CD14-positive monocyte (primary cell): Measurements from ENCODE around the gene TXLNA. TPM values are rescaled to one million over a fixed set of nuclear protein-coding genes. Genes with fewer than 3 reads are reported as not detected.
A peak's percentile ranks its signal among the peaks of the same experiment; 100 is the strongest.

ENCODE experiments used
- DNase-seq, 3 donors: peaks; one replicate each; pipeline ENCODE4 v3.0.0-alpha.2; 2011 to 2022
- H2AFZ ChIP-seq: 2 replicates; pipeline ENCODE4 v1.6.0; 2012; ENCODE audit warnings: mild to moderate bottlenecking, low read depth, low read length, inconsistent platforms; ENCODE audit not compliant: insufficient read depth, poor library complexity, severe bottlenecking
- H3K27ac ChIP-seq, 2 donors: 1 replicate in 1 of 2; 2 replicates in 1 of 2; pipeline ENCODE4 v1.5.1; 2012 to 2013; ENCODE audit warnings: low read length in 2 of 2, control low read depth in 1 of 2, inconsistent platforms in 1 of 2, low read depth in 1 of 2, mild to moderate bottlenecking in 1 of 2
- H3K27me3 ChIP-seq, 2 donors: one replicate each; pipeline versions ENCODE4 v1.6.0 to v1.6.1; 2011 to 2013; ENCODE audit warnings: low read length in 2 of 2; ENCODE audit not compliant: control insufficient read depth in 2 of 2, insufficient read depth in 2 of 2
- H3K36me3 ChIP-seq, 2 donors: replicated peaks in 1 of 2; 1 replicate in 1 of 2; 2 replicates in 1 of 2; pipeline versions ENCODE4 v1.5.1 to v1.6.1; 2012 to 2013; ENCODE audit warnings: low read length in 2 of 2, control low read depth in 1 of 2, inconsistent platforms in 1 of 2, mild to moderate bottlenecking in 1 of 2; ENCODE audit not compliant: insufficient read depth in 2 of 2, control insufficient read depth in 1 of 2
- H3K4me1 ChIP-seq, 2 donors: 1 replicate in 1 of 2; 2 replicates in 1 of 2; pipeline versions ENCODE4 v1.5.1 to v1.6.1; 2012 to 2013; ENCODE audit warnings: low read length in 2 of 2, control low read depth in 1 of 2, inconsistent platforms in 1 of 2, mild to moderate bottlenecking in 1 of 2, moderate library complexity in 1 of 2; ENCODE audit not compliant: insufficient read depth in 2 of 2, control insufficient read depth in 1 of 2
- H3K4me2 ChIP-seq: replicated peaks from 2 replicates; pipeline ENCODE3; 2012; ENCODE audit warnings: low read length, moderate library complexity, mild to moderate bottlenecking; ENCODE audit not compliant: poor library complexity, severe bottlenecking; ENCODE audit errors: extremely low read depth
- H3K4me3 ChIP-seq, 3 experiments: fragments of 200-600 bp in 1 of 3; sonication (generic) in 1 of 3; replicated peaks in 1 of 3; 1 replicate in 2 of 3; 2 replicates in 1 of 3; pipeline ENCODE4 v1.5.1; 2011 to 2013; ENCODE audit warnings: low read length in 3 of 3, mild to moderate bottlenecking in 3 of 3, control low read depth in 2 of 3, low read depth in 2 of 3, inconsistent platforms in 1 of 3, moderate library complexity in 1 of 3
- H3K79me2 ChIP-seq: 2 replicates; pipeline ENCODE4 v1.6.0; 2012; ENCODE audit warnings: mild to moderate bottlenecking, control low read depth, inconsistent platforms, low read length, moderate library complexity; ENCODE audit not compliant: insufficient read depth
- H3K9ac ChIP-seq: 2 replicates; pipeline ENCODE4 v1.6.0; 2017; ENCODE audit warnings: low read length, mild to moderate bottlenecking; ENCODE audit not compliant: insufficient read depth, poor library complexity, severe bottlenecking
- H3K9me3 ChIP-seq, 2 donors: replicated peaks in 1 of 2; 1 replicate in 1 of 2; 2 replicates in 1 of 2; pipeline versions ENCODE4 v1.5.1 to v1.6.1; 2012 to 2013; ENCODE audit warnings: low read length in 2 of 2, control low read depth in 1 of 2; ENCODE audit not compliant: control insufficient read depth in 1 of 2, insufficient read depth in 1 of 2
- H4K20me1 ChIP-seq: 2 replicates; pipeline ENCODE4 v1.6.0; 2012; ENCODE audit warnings: mild to moderate bottlenecking, low read length, control low read depth, moderate library complexity; ENCODE audit not compliant: insufficient read depth
- H3K27ac Mint-ChIP-seq, 7 donors: one replicate each; pipeline ENCODE4 v1.8.0; 2020; ENCODE audit warnings: mild to moderate bottlenecking in 7 of 7, mixed read lengths in 7 of 7, moderate library complexity in 6 of 7, inconsistent platforms in 2 of 7
- H3K27me3 Mint-ChIP-seq, 3 donors: one replicate each; pipeline ENCODE4 v1.8.0; 2021 to 2022; ENCODE audit warnings: low read depth in 3 of 3, mild to moderate bottlenecking in 3 of 3, mixed read lengths in 3 of 3, moderate library complexity in 3 of 3, inconsistent platforms in 1 of 3
- H3K36me3 Mint-ChIP-seq, 2 donors: one replicate each; pipeline ENCODE4 v1.8.0; 2020; ENCODE audit warnings: mixed read lengths in 2 of 2, inconsistent platforms in 1 of 2, mild to moderate bottlenecking in 1 of 2
- H3K4me1 Mint-ChIP-seq: one replicate; pipeline ENCODE4 v1.8.0; 2020; ENCODE audit warnings: mild to moderate bottlenecking, mixed read lengths
- H3K4me3 Mint-ChIP-seq, 2 donors: one replicate each; pipeline ENCODE4 v1.8.0; 2020; ENCODE audit warnings: mild to moderate bottlenecking in 2 of 2, mixed read lengths in 2 of 2, moderate library complexity in 1 of 2
- H3K9me3 Mint-ChIP-seq, 7 donors: one replicate each; pipeline ENCODE4 v1.8.0; 2020 to 2022; ENCODE audit warnings: mixed read lengths in 7 of 7, mild to moderate bottlenecking in 6 of 7, moderate library complexity in 6 of 7, inconsistent platforms in 2 of 7
- WGBS: methylation state at CpG from one replicate; pipeline ENCODE4 v1.1.5; 2013; ENCODE audit warnings: missing lambda C conversion rate; ENCODE audit not compliant: insufficient coverage; 5-methylcytosine and 5-hydroxymethylcytosine counted together
- intact Hi-C, 2 donors: fragments of 100-400 bp; cut with micrococcal nuclease; formaldehyde crosslinking; loops; one replicate each; pipeline versions ENCODE4 v1.15.0 to v1.15.1; 2023
- polyA plus RNA-seq, 3 donors: library from polyadenylated mRNA; depleted of rRNA in 1 of 3; unstranded in 2 of 3; stranded (reverse) in 1 of 3; fragments of 300-500 nt in 2 of 3; fragments of >200 nt in 1 of 3; fragmentation: Illumina TruSeq in 2 of 3; gene quantifications; 1 replicate in 2 of 3; 2 replicates in 1 of 3; pipeline ENCODE4 v1.2.3, GENCODE V29; 2012 to 2021
- TF ChIP-seq, protein P1 (sequence below): fragments of 200-600 bp; IDR thresholded peaks from one replicate; pipeline ENCODE4 v1.8.0; 2022; ENCODE audit warnings: antibody characterized with exemption, mild to moderate bottlenecking

Gene TXLNA
- polyA plus RNA-seq, 3 donors, result 12.3 to 15.3 (median 14.4) TPM

DNA sequence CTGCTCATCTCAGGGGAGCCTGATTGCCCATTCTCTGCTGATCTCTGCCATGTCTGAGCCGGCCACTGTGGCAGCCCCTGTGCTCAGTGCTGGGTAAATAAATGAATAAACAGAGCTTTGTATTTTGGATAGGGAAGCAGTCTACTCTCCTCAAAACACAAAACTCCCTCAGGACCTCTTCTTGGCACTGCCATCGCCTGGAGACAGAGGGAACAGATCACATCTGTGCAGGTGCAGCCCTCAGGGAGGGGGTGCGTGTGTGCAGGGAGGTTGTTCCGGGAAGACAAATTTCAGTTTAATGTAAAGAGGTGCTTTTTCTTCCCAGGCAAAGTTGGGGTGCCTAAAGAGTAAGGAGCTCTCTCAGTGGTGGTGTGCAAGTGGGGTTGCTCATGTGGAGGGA is 59.9 kb downstream of the TXLNA start:
- no peak overlapping the region for H3K9ac ChIP-seq

GRCh38 chr1:32239790-32240139 is 60.3 kb downstream of the TXLNA start:
- no peak for DNase-seq
- no peaks in the 10 kb centered on the region for H3K36me3 Mint-ChIP-seq
- H3K9ac ChIP-seq, result no peak overlapping the region
- no peak overlapping the region for H3K27ac ChIP-seq
- H3K27me3 Mint-ChIP-seq, result peaks cover 24 to 33% (median 29%) of the 10 kb centered on the region in 3 donors
- H3K9me3 Mint-ChIP-seq, result peaks cover 0 to 3% (median 0%) of the 10 kb centered on the region in 7 donors
- H3K4me1 Mint-ChIP-seq, result peaks cover 24% of the 10 kb centered on the region
- peak overlapping the region; percentile 71 for H3K4me2 ChIP-seq
- no peak overlapping the region for H2AFZ ChIP-seq
- H4K20me1 ChIP-seq, result no peaks in the 10 kb centered on the region
- no peaks in the 10 kb centered on the region for H3K9me3 ChIP-seq
- H3K4me3 ChIP-seq, result no peak overlapping the region
- peaks cover 0 to 30% of the 10 kb centered on the region in 2 donors for H3K27me3 ChIP-seq
- H3K36me3 ChIP-seq, result no peaks in the 10 kb centered on the region
- peaks cover 20 to 29% of the 10 kb centered on the region in 2 donors for H3K4me1 ChIP-seq
- no peak overlapping the region for H3K27ac Mint-ChIP-seq
- TF ChIP-seq, protein P1, sequence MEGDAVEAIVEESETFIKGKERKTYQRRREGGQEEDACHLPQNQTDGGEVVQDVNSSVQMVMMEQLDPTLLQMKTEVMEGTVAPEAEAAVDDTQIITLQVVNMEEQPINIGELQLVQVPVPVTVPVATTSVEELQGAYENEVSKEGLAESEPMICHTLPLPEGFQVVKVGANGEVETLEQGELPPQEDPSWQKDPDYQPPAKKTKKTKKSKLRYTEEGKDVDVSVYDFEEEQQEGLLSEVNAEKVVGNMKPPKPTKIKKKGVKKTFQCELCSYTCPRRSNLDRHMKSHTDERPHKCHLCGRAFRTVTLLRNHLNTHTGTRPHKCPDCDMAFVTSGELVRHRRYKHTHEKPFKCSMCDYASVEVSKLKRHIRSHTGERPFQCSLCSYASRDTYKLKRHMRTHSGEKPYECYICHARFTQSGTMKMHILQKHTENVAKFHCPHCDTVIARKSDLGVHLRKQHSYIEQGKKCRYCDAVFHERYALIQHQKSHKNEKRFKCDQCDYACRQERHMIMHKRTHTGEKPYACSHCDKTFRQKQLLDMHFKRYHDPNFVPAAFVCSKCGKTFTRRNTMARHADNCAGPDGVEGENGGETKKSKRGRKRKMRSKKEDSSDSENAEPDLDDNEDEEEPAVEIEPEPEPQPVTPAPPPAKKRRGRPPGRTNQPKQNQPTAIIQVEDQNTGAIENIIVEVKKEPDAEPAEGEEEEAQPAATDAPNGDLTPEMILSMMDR, result no peak
- H3K4me3 Mint-ChIP-seq, result peak overlapping the region; percentile 72 to 88
- intact Hi-C loops, result no loop called here
- H3K79me2 ChIP-seq, result no peaks in the 10 kb centered on the region
- WGBS, result 97% methylated on average over 19 of the region's 20 CpGs

More for the DNA sequence above, 59.9 kb downstream of the TXLNA start:
- WGBS, result 100% methylated on average over 2 of the region's 4 CpGs
- Histone ChIP-seq H3K36me3 (no peaks in the 10 kb centered on the region), H4K20me1 (no peaks in the 10 kb centered on the region), H3K4me3 (no peak overlapping the region), H3K79me2 (no peaks in the 10 kb centered on the region), H3K4me1 (peaks cover 20 to 29% of the 10 kb centered on the region in 2 donors), H3K9me3 (no peaks in the 10 kb centered on the region), H2AFZ (no peak overlapping the region), H3K27ac (no peak overlapping the region), H3K4me2 (no peak overlapping the region), H3K27me3 (peaks cover 0 to 30% of the 10 kb centered on the region in 2 donors)
- Mint-ChIP-seq H3K27me3 (peaks cover 24 to 33% (median 29%) of the 10 kb centered on the region in 3 donors), H3K36me3 (no peaks in the 10 kb centered on the region), H3K27ac (no peak overlapping the region), H3K9me3 (peaks cover 0 to 3% (median 0%) of the 10 kb centered on the region in 7 donors), H3K4me1 (peaks cover 24% of the 10 kb centered on the region), H3K4me3 (peak overlapping the region in 1 of 2 donors; percentile 88)
- no peak for DNase-seq
- intact Hi-C loops, result no loop called here
- TF ChIP-seq, protein P1, result no peak
